Spleen (tissue), 7 donors: ENCODE data around the gene C1GALT1.
"Not testable (repeated sequence)": the region's sequence is repeated elsewhere in the genome, so short reads cannot be mapped to it uniquely, and the experiment has no call there.

ENCODE experiments used
- CTCF ChIP-seq, 11 experiments: fragments of 200-600 bp in 7 of 11; fragments of 450-650 bp in 4 of 11; sonication (generic) in 4 of 11; IDR thresholded peaks in 8 of 11; conservative IDR thresholded peaks in 3 of 11; 1 replicate in 7 of 11; 2 replicates in 4 of 11; pipeline versions ENCODE4 v1.4.0 to v1.8.0; 2016 to 2021; ENCODE audit warnings: antibody characterized with exemption in 11 of 11, inconsistent platforms in 4 of 11, mild to moderate bottlenecking in 1 of 11
- POLR2A ChIP-seq, 3 donors: fragments of 450-650 bp; IDR thresholded peaks; one replicate each; pipeline ENCODE4 v1.5.1; 2017; ENCODE audit warnings: antibody characterized with exemption in 3 of 3, mild to moderate bottlenecking in 1 of 3
- donor health status: DM: no; HTN: no; CAD: no; lungs with moderate emphysema.
- donor health status: DM: no; HTN: no; CAD: no.
- donor health status: DM: no; HTN: no; CAD: no.

- TF ChIP-seq CTCF (IDR thresholded peaks at IDR 0.05 in 8 of 11, conservative IDR thresholded peaks at IDR 0.05 in 3 of 11); POLR2A (IDR thresholded peaks at IDR 0.05): not testable (repeated sequence)
These were observed 37.2 kb upstream of the C1GALT1 start for GRCh38 chr7:7145151-7145550.
